ENCODE data around the gene EPS8L1. TPM values are rescaled to one million over a fixed set of nuclear protein-coding genes. Genes with fewer than 3 reads are reported as not detected.
"Not testable (repeated sequence)": the region's sequence is repeated elsewhere in the genome, so short reads cannot be mapped to it uniquely, and the experiment has no call there.

EPS8L1 gene
- 10 to 100 TPM; 29.4 to 52.8 TPM for total RNA-seq
- polyA plus RNA-seq (2013, experiment 1 of 2) = 14.5 TPM
- 14.3 TPM for polyA plus RNA-seq (2013, experiment 2 of 2)
- long read RNA-seq, experiment 1, partial matches to known transcripts = 2 of 11 reads
- long read RNA-seq, experiment 1, other reads (novel, unspliced or antisense) = 5 of 11 reads
- long read RNA-seq, experiment 2, transcript EPS8L1-201 (20 exons, 2,536 nt) = major isoform, 21 of 46 reads
- long read RNA-seq, experiment 2, partial matches to known transcripts = 8 of 46 reads
- long read RNA-seq, experiment 2, other reads (novel, unspliced or antisense) = 11 of 46 reads
- long read RNA-seq, experiment 3, transcript EPS8L1-202 (15 exons, 2,198 nt) = minor isoform, 7 of 52 reads
- long read RNA-seq, experiment 3, transcript EPS8L1-201 (20 exons, 2,536 nt) = major isoform, 18 of 52 reads
- long read RNA-seq, experiment 3, partial matches to known transcripts = 2 of 52 reads
- long read RNA-seq, experiment 3, other reads (novel, unspliced or antisense) = 21 of 52 reads
- long read RNA-seq, experiment 4, partial matches to known transcripts = 0 of 1 reads
- long read RNA-seq, experiment 4, other reads (novel, unspliced or antisense) = 0 of 1 reads

DNA sequence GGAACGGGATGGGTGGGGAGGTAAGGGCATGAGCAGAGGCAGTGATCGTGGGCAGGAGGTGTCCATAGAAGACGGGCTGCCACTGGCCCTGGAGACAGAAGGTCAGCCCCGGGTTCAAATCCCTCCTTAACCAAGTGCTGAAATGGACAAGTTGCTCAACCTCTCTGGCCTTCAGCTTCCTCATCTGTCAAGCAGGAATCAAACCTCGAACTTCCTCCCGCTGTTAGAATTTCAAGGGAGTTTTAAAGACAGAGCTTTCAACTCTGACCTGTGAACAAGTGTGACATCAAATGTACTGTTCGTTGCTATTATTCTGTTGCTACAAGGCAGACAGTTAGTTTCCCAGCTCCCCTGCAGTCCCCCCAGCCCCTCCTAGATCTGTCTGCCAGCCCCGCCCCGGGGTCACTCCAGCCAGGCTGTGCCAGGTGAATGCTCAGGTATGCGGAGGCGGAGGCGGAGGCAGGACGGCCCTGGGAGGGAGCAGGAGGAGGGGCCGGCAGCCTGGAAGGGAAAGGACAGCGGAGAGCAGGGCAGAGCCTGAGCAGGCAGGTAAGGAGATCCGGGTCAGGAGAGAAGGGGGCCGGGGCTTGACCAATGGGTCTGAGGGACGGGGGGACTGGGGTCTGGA, at the start of gene EPS8L1:
Gene EPS8L1 (plus strand): TSS at position 499 of the 628 bp plus-strand sequence. CDS start 576 bp downstream, outside the sequence.
- WGBS, 2 experiments (ENCODE audit: insufficient coverage in 1 of 2, insufficient read length in 1 of 2) = 40 to 44% methylated on average over 12 to 18 of the region's 18 CpGs
- no peak within 1 kb of the TSS for H3K9ac ChIP-seq (ENCODE audit: extremely low read depth, low read length, poor library complexity, severe bottlenecking)
- TF ChIP-seq CTCF (conservative IDR thresholded peaks at IDR 0.05) = no peak
- H3K36me3 ChIP-seq (ENCODE audit: control insufficient read depth, insufficient read depth, low read length) = no peaks in the 10 kb centered on the region
- Mint-ChIP-seq H3K36me3 (ENCODE audit: low read depth) (peaks cover 5% of the 10 kb centered on the region), H3K9me3 (peaks cover 3% of the 10 kb centered on the region), H3K4me3 (peak within 1 kb of the TSS; percentile 54), H3K27ac (peak within 1 kb of the TSS; percentile 64), H3K27me3 (ENCODE audit: insufficient read depth) (peaks cover 74% of the 10 kb centered on the region), H3K4me1 (peaks cover 8% of the 10 kb centered on the region)
- H3K4me1 ChIP-seq (ENCODE audit: control insufficient read depth, insufficient read depth, low read length) = no peaks in the 10 kb centered on the region
- H3K4me3 ChIP-seq (ENCODE audit: low read length) = peak within 1 kb of the TSS; percentile 67
- no peak within 1 kb of the TSS for H3K27ac ChIP-seq (ENCODE audit: low read depth, low read length)
- no peaks in the 10 kb centered on the region for H3K9me3 ChIP-seq (ENCODE audit: control insufficient read depth, low read length)
- H3K27me3 ChIP-seq (ENCODE audit: control insufficient read depth, insufficient read depth, low read length, poor library complexity, severe bottlenecking) = peaks cover 14% of the 10 kb centered on the region
- DNase-seq = peak; percentile 97

DNA sequence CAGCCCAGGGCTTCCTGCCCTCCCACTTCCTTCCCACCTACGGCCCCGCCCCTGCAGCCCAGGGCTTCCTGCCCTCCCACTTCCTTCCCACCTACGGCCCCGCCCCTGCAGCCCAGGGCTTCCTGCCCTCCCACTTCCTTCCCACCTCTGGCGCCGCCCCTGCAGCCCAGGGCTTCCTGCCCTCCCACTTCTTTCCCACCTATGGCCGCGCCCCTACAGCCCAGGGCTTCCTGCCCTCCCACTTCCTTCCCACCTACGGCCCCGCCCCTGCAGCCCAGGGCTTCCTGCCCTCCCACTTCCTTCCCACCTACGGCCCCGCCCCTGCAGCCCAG, 48.6 kb upstream of the EPS8L1 start:
- WGBS, 2 experiments (ENCODE audit: insufficient coverage in 1 of 2, insufficient read length in 1 of 2) = no CpG with 5 or more reads among the region's 12 CpGs
- not testable (repeated sequence) for H3K4me1 ChIP-seq (ENCODE audit: control insufficient read depth, insufficient read depth, low read length); H3K4me3 ChIP-seq (ENCODE audit: low read length); H3K27ac ChIP-seq (ENCODE audit: low read depth, low read length); H3K27me3 Mint-ChIP-seq (ENCODE audit: insufficient read depth); H3K4me3 Mint-ChIP-seq; H3K4me1 Mint-ChIP-seq; H3K9me3 Mint-ChIP-seq; H3K9me3 ChIP-seq (ENCODE audit: control insufficient read depth, low read length); H3K9ac ChIP-seq (ENCODE audit: extremely low read depth, low read length, poor library complexity, severe bottlenecking); H3K27ac Mint-ChIP-seq; DNase-seq; H3K27me3 ChIP-seq (ENCODE audit: control insufficient read depth, insufficient read depth, low read length, poor library complexity, severe bottlenecking)
- peaks cover 69% of the 10 kb centered on the region for H3K36me3 ChIP-seq (ENCODE audit: control insufficient read depth, insufficient read depth, low read length)
- peaks cover 29% of the 10 kb centered on the region for H3K36me3 Mint-ChIP-seq (ENCODE audit: low read depth)

GRCh38 chr19:55027472-55028337, 48.0 kb upstream of the EPS8L1 start:
- no peaks in the 10 kb centered on the region for H3K4me1 Mint-ChIP-seq
- no peak overlapping the region for H3K27ac ChIP-seq (ENCODE audit: low read depth, low read length)
- DNase-seq = no peak

More at GRCh38 chr19:55027472-55028337, 48.0 kb upstream of the EPS8L1 start:
- no peaks in the 10 kb centered on the region for H3K4me1 ChIP-seq (ENCODE audit: control insufficient read depth, insufficient read depth, low read length)
- WGBS, 2 experiments (ENCODE audit: insufficient coverage in 1 of 2, insufficient read length in 1 of 2) = 93 to 97% methylated on average over 18 to 21 of the region's 21 CpGs
- TF ChIP-seq CTCF (conservative IDR thresholded peaks at IDR 0.05) = no peak
- no peak overlapping the region for H3K27ac Mint-ChIP-seq
- H3K4me3 Mint-ChIP-seq = no peak overlapping the region
- no peak overlapping the region for H3K4me3 ChIP-seq (ENCODE audit: low read length)
- H3K36me3 ChIP-seq (ENCODE audit: control insufficient read depth, insufficient read depth, low read length) = peaks cover 73% of the 10 kb centered on the region
- no peaks in the 10 kb centered on the region for H3K27me3 Mint-ChIP-seq (ENCODE audit: insufficient read depth)
- peaks cover 5% of the 10 kb centered on the region for H3K9me3 ChIP-seq (ENCODE audit: control insufficient read depth, low read length)
- peaks cover 27% of the 10 kb centered on the region for H3K36me3 Mint-ChIP-seq (ENCODE audit: low read depth)
- H3K27me3 ChIP-seq (ENCODE audit: control insufficient read depth, insufficient read depth, low read length, poor library complexity, severe bottlenecking) = no peaks in the 10 kb centered on the region
- no peaks in the 10 kb centered on the region for H3K9me3 Mint-ChIP-seq
- H3K9ac ChIP-seq (ENCODE audit: extremely low read depth, low read length, poor library complexity, severe bottlenecking) = no peak overlapping the region

Measured in endodermal cell (in vitro differentiated cells).